ENCODE results near the gene POGZ.
"Not testable (repeated sequence)": the region's sequence is repeated elsewhere in the genome, so short reads cannot be mapped to it uniquely, and the experiment has no call there.

The POGZ gene

DNA sequence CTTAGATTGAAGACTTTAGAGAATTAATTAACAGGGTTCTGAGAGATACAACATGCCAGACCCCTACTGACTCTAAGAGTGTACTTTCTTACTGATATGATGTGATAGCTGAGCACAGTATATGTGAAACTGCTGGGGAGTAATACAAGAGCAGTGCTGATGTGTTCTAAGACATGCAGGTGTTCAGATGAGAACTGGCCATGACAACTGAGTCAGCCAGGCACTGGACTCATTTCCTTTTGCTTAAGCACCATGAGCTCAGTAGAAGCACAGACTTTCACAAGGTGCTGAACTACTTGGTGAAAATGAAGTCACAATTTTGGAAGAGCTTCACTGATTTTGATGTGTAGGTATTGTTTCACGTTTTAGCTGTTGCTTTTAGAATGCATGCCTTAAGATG lies 15.9 kb upstream of the POGZ start:
- no peak for DNase-seq

GRCh38 chr1:151474745-151475144 lies 15.5 kb upstream of the POGZ start:
- DNase-seq: no peak

DNA sequence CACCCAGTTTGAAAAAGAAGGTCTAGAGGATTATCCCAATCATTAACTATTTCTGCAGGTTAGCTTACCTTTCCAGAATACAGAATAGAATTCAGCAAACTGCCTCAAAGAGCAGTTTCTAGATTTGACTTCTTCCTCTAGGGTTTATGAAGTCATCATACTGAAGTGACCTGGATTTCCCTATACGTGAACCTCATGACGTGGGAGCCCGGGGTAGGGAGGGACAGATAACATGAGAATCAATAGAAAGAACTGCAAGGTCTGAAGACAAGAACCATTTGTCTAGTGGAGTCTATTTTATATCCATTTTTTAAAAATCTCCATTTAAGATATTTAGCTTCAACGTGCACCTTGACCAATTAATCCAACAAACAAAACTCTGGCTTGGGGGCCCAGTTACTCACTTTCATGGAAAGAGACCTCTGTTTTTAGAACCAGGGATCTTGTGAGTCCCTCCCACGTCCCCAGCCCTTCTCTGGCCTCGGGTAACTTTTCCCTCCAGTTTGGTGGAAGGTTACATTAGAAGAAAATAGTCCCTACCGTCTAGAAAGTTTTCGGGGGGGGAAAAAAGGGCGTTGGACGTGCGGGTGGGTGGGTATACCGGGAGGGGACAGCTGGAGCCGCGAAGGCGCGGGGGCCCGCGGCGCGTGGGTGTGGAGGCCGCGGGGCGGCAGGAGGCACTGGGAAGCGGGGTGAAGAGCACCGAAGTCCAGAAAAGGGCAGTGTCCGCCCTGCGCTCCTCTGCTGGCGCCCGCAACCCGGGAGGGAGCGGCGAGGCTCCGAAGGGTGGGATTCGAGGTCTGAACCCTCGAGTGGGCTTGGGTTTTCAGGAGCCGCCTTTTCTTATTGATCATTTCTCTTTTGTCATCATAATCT lies 13.8 kb upstream of the POGZ start:
- peak in 1 of 3 experiments; percentile 48 for DNase-seq

GRCh38 chr1:151465026-151465425 lies 5.7 kb upstream of the POGZ start:
- no peak for DNase-seq

GRCh38 chr1:151461694-151462093 lies 2.4 kb upstream of the POGZ start:
- DNase-seq: no peak

- peak; percentile 72 to 83 (median 82) for DNase-seq
Observed at GRCh38 chr1:151458802-151459330, 428 bp downstream of the POGZ start.

GRCh38 chr1:151457911-151458801 lies 1.1 kb downstream of the POGZ start:
- peak; percentile 83 to 87 (median 86) for DNase-seq

GRCh38 chr1:151455966-151456365 lies 3.3 kb downstream of the POGZ start:
- no peak for DNase-seq

DNA sequence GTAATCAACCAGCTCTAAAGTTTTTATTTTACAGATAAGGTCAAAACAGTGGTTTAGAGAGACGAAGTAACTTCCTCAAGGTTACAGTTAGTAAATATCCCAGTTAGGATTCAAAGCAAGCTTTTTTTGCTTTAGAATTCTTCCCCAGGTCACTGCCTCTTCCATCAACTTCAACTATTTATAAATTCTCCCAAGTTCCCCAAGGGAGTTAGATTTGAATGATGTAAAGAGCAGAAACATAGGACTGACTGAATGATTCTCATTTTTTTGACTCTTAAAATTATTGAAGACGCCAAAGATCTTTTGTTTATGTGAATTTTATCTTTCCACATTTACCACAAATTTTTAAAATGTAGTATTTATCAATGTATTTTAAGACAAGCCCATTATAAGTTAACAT lies 4.1 kb downstream of the POGZ start:
- no peak for DNase-seq

- DNase-seq: no peak
Observed at GRCh38 chr1:151447696-151448095, 11.6 kb downstream of the POGZ start.

DNA sequence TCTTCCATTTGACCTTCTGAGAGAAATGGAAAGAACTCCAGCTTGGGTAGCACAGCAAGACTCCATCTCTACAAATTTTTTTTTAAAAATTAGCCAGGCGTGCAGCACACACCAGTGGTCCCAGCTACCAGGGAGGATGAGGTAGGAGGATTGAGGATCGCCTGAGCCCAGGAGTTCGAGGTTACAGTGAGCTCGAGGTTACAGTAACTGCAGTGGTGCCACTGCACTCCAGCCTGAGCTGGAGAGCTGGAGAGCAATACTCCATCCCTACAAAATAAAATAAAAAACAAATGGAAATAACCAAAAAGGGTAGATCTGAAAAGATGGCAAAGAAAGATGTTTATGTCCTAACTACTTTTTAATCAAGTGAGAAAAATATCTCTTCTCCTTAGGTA lies 14.5 kb downstream of the POGZ start:
- no peak for DNase-seq

DNA sequence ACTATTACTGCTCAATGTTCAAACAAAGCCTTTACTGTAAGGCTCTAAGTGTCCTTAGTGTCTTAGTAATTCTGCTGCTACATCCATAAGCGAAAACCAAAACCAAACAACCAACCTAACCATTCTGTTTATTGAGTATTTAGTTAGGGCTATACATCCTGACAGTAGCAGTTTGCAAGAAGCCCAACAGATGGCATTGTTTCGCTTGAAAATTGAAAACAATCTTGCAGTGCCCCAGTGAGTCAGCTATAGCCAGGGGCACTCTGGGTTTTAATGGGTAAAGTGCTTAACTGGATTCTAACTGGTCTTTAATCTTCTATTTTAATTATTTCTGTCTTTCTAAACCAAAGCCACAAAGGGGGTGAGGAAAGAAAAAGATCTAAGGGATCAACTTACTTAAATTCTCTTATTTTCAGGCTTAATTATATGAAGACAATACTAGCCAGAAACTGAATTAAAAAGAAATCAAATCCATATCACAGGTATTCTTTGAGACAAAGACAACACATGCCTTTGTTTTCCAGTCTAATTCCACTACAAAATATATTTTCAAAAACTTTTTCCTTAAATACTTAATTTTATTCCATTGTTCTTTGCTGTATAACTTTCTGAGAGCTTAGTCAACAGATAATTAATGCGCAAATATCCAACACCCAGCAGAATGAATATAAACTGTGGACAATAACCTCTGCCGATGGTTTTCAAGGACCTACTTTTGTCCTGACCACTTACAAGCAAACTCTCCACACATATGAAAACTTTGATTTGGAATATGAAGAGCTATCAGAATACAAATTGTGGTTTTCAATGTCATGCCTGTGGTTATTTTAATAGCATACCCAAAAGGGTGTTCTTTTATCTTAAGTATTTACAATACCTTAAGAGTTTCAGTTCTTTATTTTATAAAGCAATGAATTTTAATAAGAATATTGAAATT lies 15.2 kb downstream of the POGZ start:
- peak; percentile 56 to 84 (median 70) for DNase-seq

- not testable (repeated sequence) for DNase-seq
Observed at GRCh38 chr1:151437396-151437795, 21.9 kb downstream of the POGZ start.

GRCh38 chr1:151436985-151437384 lies 22.3 kb downstream of the POGZ start:
- no peak for DNase-seq

DNA sequence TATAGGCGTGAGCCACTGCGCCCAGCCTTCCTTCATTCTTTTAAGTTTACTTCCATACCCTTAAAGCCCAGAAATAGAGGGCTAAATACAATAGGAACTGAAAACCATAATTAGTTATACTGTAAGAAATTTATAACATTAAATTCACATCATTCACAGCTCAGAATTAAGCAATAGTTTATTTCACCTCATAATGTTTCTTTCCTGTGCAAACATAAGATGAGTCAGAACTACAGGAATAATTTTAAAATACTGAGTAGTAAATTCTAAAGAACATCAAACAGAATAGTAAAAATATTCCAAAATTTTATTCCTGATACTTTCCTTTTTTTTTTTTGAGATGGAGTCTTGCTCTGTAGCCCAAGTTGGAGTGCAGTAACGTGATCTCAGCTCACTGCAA lies 24.1 kb downstream of the POGZ start:
- no peak for DNase-seq

GRCh38 chr1:151433827-151434226 lies 25.5 kb downstream of the POGZ start:
- DNase-seq: not testable (repeated sequence)

DNA sequence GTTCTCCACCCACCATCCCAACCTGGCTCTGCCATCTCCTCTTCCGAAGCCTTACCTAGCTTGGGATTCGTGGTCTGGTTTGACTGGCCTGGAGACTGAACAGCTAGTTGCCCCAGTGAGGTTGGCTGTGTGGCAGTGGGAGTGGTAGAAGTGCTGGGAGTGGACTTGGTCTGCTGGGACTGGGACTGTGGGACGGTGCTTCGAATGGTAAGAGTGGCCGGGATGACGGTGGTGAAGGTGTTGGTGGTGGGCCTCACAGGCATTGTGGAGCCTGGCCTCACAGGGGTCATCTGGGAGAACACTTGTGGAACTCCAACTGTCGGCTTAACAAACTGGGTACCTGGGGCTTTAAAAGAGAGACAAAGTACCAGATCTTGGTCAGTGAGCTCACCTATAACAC lies 31.2 kb downstream of the POGZ start:
- no peak for DNase-seq

DNA sequence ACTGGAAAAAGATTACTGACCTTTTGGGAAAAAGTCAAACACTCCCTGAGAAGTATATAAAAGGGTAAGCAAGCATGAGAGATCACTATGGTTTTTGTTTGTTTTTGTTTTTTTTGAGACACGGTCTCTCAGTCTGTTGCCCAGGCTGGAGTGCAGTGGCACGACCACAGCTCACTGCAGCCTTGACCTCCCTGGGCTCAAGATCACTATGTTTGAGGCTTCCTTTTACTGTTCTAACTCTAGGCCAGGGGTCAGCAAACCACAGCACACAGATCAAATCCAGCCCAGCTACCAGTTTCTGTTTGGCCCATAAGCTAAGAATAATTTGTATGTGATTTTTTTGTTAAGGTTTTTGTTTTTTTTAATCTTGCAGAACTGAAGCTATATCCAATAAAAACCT lies 34.2 kb downstream of the POGZ start:
- no peak for DNase-seq

- no peak for DNase-seq
Observed at GRCh38 chr1:151419819-151420218, 39.5 kb downstream of the POGZ start.

DNA sequence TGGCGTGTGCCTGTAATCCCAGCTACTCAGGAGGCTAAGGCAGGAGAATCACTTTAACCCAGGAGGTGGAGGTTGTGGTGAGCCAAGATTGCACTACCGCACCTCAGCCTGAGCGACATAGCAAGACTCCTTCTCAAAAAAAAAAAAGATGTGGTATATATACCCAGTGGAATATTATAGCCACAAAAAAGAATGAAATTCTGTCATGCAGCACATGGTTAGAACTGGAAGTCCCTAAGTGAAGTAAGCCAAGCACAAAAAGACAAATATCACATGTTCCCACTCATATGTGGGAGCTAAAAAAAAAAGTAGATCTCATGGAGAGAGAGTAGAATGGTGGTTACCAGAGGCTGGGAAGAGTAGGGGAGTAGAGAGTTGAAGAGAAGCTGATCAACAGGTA lies 41.2 kb downstream of the POGZ start:
- no peak for DNase-seq

DNA sequence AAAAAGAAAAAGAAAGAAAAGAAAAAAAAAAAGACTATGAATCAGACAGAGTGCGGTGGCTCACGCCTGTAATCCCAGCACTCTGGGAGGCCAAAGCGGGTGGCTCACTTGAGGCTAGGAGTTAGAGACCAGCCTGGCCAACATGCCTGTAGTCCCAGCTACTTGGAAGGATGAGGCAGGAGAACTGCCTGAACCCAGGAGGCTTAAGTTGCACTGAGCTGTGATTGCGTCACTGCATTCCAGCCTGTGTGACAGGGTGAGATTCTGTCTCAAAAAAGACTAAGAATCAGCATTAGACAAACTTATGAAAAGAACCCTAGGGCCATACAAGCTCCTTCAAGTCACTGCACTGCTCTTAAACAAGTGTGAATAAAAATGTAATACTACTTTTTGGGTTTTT lies 43.1 kb downstream of the POGZ start:
- DNase-seq: no peak

- no peak for DNase-seq
Observed at GRCh38 chr1:151411884-151412283, 47.4 kb downstream of the POGZ start.
